ENCODE results near the gene NTSR2.

The NTSR2 gene

DNA sequence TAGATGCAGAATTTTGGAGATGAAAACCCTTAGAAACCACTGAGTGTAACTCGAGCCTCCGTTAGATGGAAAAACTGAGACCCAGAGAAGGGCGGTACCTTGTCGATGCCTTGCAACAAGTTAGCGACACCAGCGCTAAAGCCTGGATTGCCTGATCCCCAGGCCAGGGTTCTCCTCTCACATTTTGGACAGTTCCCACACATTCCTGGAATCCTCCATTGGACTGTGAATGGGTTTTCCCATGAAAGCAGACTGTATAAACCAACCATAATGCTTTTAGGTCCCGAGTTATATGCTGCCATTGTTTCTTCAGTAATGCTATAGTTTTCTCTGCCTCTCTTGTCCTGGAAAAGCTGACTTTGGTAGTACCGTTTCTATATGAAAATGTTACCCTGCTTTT is 39.3 kb upstream of the NTSR2 start:
- no peaks in the 10 kb centered on the region for H3K79me2 ChIP-seq (ENCODE audit: control insufficient read depth, low read length)
- no peaks in the 10 kb centered on the region for H4K20me1 ChIP-seq (ENCODE audit: control insufficient read depth, insufficient read depth, low read depth, low read length)
- no peak overlapping the region for H3K4me3 ChIP-seq (ENCODE audit: low read length)
- peaks cover 20% of the 10 kb centered on the region for H3K27me3 ChIP-seq (ENCODE audit: control insufficient read depth, low read length)
- no peaks in the 10 kb centered on the region for H3K4me1 ChIP-seq (ENCODE audit: control insufficient read depth, low read length)
- no peak overlapping the region for H3K27ac ChIP-seq (ENCODE audit: low read depth, low read length)
- no peaks in the 10 kb centered on the region for H3K9me3 ChIP-seq (ENCODE audit: control insufficient read depth, insufficient read depth, low read length)
- no peak for TF ChIP-seq CTCF (IDR thresholded peaks at IDR 0.05; ENCODE audit: low read depth, low read length, poor library complexity, severe bottlenecking)
- no peaks in the 10 kb centered on the region for H3K9me2 ChIP-seq (replicated peaks; ENCODE audit: control insufficient read depth, low read length)
- H3K36me3 ChIP-seq (ENCODE audit: control insufficient read depth, low read length): no peaks in the 10 kb centered on the region
- H3K4me2 ChIP-seq (ENCODE audit: low read length): no peak overlapping the region
- no peaks in the 10 kb centered on the region for H3F3A ChIP-seq (ENCODE audit: control insufficient read depth, insufficient read depth)

GRCh38 chr2:11708106-11708505 is 38.1 kb upstream of the NTSR2 start:
- Histone ChIP-seq H3K9me2 (replicated peaks; ENCODE audit: control insufficient read depth, low read length) (no peaks in the 10 kb centered on the region), H3K27ac (ENCODE audit: low read depth, low read length) (no peak overlapping the region), H3K4me1 (ENCODE audit: control insufficient read depth, low read length) (no peaks in the 10 kb centered on the region), H3K27me3 (ENCODE audit: control insufficient read depth, low read length) (peaks cover 16% of the 10 kb centered on the region), H3K4me3 (ENCODE audit: low read length) (no peak overlapping the region), H4K20me1 (ENCODE audit: control insufficient read depth, insufficient read depth, low read depth, low read length) (no peaks in the 10 kb centered on the region), H3K4me2 (ENCODE audit: low read length) (no peak overlapping the region), H3K36me3 (ENCODE audit: control insufficient read depth, low read length) (no peaks in the 10 kb centered on the region), H3K79me2 (ENCODE audit: control insufficient read depth, low read length) (no peaks in the 10 kb centered on the region), H3K9me3 (ENCODE audit: control insufficient read depth, insufficient read depth, low read length) (no peaks in the 10 kb centered on the region), H3F3A (ENCODE audit: control insufficient read depth, insufficient read depth) (no peaks in the 10 kb centered on the region)
- TF ChIP-seq CTCF (IDR thresholded peaks at IDR 0.05; ENCODE audit: low read depth, low read length, poor library complexity, severe bottlenecking) (no peak), EZH2phosphoT487 (IDR thresholded peaks at IDR 0.05; ENCODE audit: borderline replicate concordance, low read length) (no peak)

DNA sequence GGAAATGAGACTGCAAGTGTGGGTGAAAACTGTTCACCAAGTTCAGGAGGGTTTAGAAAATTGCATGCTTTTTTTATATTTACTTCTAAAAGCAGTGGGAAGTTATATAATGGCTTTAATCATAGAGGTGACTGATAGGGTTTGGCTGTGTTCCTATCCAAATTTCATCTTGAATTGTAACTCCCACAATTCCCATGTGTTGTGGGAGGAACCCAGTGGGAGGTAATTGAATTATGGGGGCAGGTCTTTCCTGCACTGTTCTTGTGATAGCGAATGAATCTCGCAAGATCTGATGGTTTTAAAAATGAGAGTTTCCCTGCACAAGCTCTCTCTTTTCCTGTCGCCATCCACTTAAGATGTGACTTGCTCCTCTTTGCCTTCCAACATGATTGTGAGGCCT is 35.7 kb upstream of the NTSR2 start:
- no peaks in the 10 kb centered on the region for H3K9me2 ChIP-seq (replicated peaks; ENCODE audit: control insufficient read depth, low read length)
- H3K4me1 ChIP-seq (ENCODE audit: control insufficient read depth, low read length): peaks cover 14% of the 10 kb centered on the region
- H4K20me1 ChIP-seq (ENCODE audit: control insufficient read depth, insufficient read depth, low read depth, low read length): no peaks in the 10 kb centered on the region
- H3K79me2 ChIP-seq (ENCODE audit: control insufficient read depth, low read length): no peaks in the 10 kb centered on the region
- no peaks in the 10 kb centered on the region for H3K9me3 ChIP-seq (ENCODE audit: control insufficient read depth, insufficient read depth, low read length)
- no peak for TF ChIP-seq CTCF (IDR thresholded peaks at IDR 0.05; ENCODE audit: low read depth, low read length, poor library complexity, severe bottlenecking)
- TF ChIP-seq EZH2phosphoT487 (IDR thresholded peaks at IDR 0.05; ENCODE audit: borderline replicate concordance, low read length): no peak
- H3K4me3 ChIP-seq (ENCODE audit: low read length): no peak overlapping the region
- H3K4me2 ChIP-seq (ENCODE audit: low read length): no peak overlapping the region
- no peaks in the 10 kb centered on the region for H3K36me3 ChIP-seq (ENCODE audit: control insufficient read depth, low read length)
- no peak overlapping the region for H3K27ac ChIP-seq (ENCODE audit: low read depth, low read length)
- H3K27me3 ChIP-seq (ENCODE audit: control insufficient read depth, low read length): peaks cover 13% of the 10 kb centered on the region
- no peaks in the 10 kb centered on the region for H3F3A ChIP-seq (ENCODE audit: control insufficient read depth, insufficient read depth)

- Histone ChIP-seq H4K20me1 (ENCODE audit: control insufficient read depth, insufficient read depth, low read depth, low read length) (no peaks in the 10 kb centered on the region), H3K27me3 (ENCODE audit: control insufficient read depth, low read length) (peaks cover 10% of the 10 kb centered on the region), H3K4me1 (ENCODE audit: control insufficient read depth, low read length) (peaks cover 14% of the 10 kb centered on the region), H3K36me3 (ENCODE audit: control insufficient read depth, low read length) (no peaks in the 10 kb centered on the region), H3K4me2 (ENCODE audit: low read length) (no peak overlapping the region), H3F3A (ENCODE audit: control insufficient read depth, insufficient read depth) (no peaks in the 10 kb centered on the region), H3K27ac (ENCODE audit: low read depth, low read length) (no peak overlapping the region), H3K9me2 (replicated peaks; ENCODE audit: control insufficient read depth, low read length) (no peaks in the 10 kb centered on the region), H3K4me3 (ENCODE audit: low read length) (no peak overlapping the region), H3K9me3 (ENCODE audit: control insufficient read depth, insufficient read depth, low read length) (no peaks in the 10 kb centered on the region), H3K79me2 (ENCODE audit: control insufficient read depth, low read length) (no peaks in the 10 kb centered on the region)
- no peak for TF ChIP-seq EZH2phosphoT487 (IDR thresholded peaks at IDR 0.05; ENCODE audit: borderline replicate concordance, low read length)
These were observed 35.1 kb upstream of the NTSR2 start for GRCh38 chr2:11705063-11705462.

All from DOHH2 (cell line).